Measurements from ENCODE around the gene RNF31.
A peak's percentile ranks its signal among the peaks of the same experiment; 100 is the strongest.

RNF31 gene

GRCh38 chr14:24130380-24130716, 16.9 kb upstream of the RNF31 start, which contains the start of gene FITM1:
Gene FITM1 (plus strand): TSS chr14:24130659. CDS start chr14:24131564, 905 bp downstream.
- H3K4me3 ChIP-seq (ENCODE audit: low read depth, low read length), result no peak within 1 kb of the TSS
- TF ChIP-seq CTCF (IDR thresholded peaks at IDR 0.05; ENCODE audit: low read depth, low read length), result no peak

GRCh38 chr14:24130717-24131548, 16.4 kb upstream of the RNF31 start:
- no peak overlapping the region for H3K4me3 ChIP-seq (ENCODE audit: low read depth, low read length)
- TF ChIP-seq CTCF (IDR thresholded peaks at IDR 0.05; ENCODE audit: low read depth, low read length), result no peak

GRCh38 chr14:24131549-24131966, 15.7 kb upstream of the RNF31 start:
- no peak for TF ChIP-seq CTCF (IDR thresholded peaks at IDR 0.05; ENCODE audit: low read depth, low read length)
- H3K4me3 ChIP-seq (ENCODE audit: low read depth, low read length), result no peak overlapping the region

GRCh38 chr14:24132061-24132685, 15.1 kb upstream of the RNF31 start:
- no peak overlapping the region for H3K4me3 ChIP-seq (ENCODE audit: low read depth, low read length)
- TF ChIP-seq CTCF (IDR thresholded peaks at IDR 0.05; ENCODE audit: low read depth, low read length), result no peak

- no peak for TF ChIP-seq CTCF (IDR thresholded peaks at IDR 0.05; ENCODE audit: low read depth, low read length)
- no peak overlapping the region for H3K4me3 ChIP-seq (ENCODE audit: low read depth, low read length)
Observed at GRCh38 chr14:24132976-24133375, 14.3 kb upstream of the RNF31 start.

GRCh38 chr14:24133735-24134134, 13.6 kb upstream of the RNF31 start:
- TF ChIP-seq CTCF (IDR thresholded peaks at IDR 0.05; ENCODE audit: low read depth, low read length), result no peak
- no peak overlapping the region for H3K4me3 ChIP-seq (ENCODE audit: low read depth, low read length)

GRCh38 chr14:24135584-24135833, 11.8 kb upstream of the RNF31 start:
- no peak for TF ChIP-seq CTCF (IDR thresholded peaks at IDR 0.05; ENCODE audit: low read depth, low read length)
- H3K4me3 ChIP-seq (ENCODE audit: low read depth, low read length), result peak overlapping the region; percentile 89
